ENCODE results near the gene MAP3K13.
"Not testable (repeated sequence)": the region's sequence is repeated elsewhere in the genome, so short reads cannot be mapped to it uniquely, and the experiment has no call there.

DNA sequence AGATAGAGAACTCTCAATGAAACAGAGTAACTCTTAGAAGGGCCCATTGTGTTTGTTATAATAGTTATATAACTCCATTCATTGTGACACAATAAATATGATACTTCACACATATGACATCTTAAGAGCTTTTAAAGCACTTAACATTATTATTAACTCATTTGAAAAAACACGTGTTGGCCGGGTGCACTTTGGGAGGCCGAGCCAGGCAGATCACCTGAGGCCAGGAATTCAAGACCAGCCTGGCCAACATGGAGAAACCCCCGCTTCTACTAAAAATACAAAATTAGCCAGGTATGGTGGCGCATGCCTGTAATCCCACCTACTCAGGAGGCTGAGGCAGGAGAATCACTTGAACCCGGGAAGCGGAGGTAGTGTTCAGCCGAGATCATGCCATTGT lies 88.5 kb downstream of the MAP3K13 start:
- not testable (repeated sequence) for TF ChIP-seq EZH2 (IDR thresholded peaks at IDR 0.05; ENCODE audit: borderline replicate concordance); CTCF (IDR thresholded peaks at IDR 0.05; ENCODE audit: poor library complexity)

Data from hepatocyte (in vitro differentiated cells).